22Rv1 (cell line): Measurements from ENCODE around the gene FBXL16.

ENCODE experiments used
- ZFX ChIP-seq: fragments of 450-650 bp; IDR thresholded peaks from 2 replicates; pipeline ENCODE4 v1.6.1; 2017; ENCODE audit warnings: antibody characterized with exemption, borderline replicate concordance
- TF ChIP-seq, protein P1 (sequence below): fragments of 450-650 bp; IDR thresholded peaks from 2 replicates; pipeline ENCODE4 v1.5.1; 2017; ENCODE audit warnings: mild to moderate bottlenecking

DNA sequence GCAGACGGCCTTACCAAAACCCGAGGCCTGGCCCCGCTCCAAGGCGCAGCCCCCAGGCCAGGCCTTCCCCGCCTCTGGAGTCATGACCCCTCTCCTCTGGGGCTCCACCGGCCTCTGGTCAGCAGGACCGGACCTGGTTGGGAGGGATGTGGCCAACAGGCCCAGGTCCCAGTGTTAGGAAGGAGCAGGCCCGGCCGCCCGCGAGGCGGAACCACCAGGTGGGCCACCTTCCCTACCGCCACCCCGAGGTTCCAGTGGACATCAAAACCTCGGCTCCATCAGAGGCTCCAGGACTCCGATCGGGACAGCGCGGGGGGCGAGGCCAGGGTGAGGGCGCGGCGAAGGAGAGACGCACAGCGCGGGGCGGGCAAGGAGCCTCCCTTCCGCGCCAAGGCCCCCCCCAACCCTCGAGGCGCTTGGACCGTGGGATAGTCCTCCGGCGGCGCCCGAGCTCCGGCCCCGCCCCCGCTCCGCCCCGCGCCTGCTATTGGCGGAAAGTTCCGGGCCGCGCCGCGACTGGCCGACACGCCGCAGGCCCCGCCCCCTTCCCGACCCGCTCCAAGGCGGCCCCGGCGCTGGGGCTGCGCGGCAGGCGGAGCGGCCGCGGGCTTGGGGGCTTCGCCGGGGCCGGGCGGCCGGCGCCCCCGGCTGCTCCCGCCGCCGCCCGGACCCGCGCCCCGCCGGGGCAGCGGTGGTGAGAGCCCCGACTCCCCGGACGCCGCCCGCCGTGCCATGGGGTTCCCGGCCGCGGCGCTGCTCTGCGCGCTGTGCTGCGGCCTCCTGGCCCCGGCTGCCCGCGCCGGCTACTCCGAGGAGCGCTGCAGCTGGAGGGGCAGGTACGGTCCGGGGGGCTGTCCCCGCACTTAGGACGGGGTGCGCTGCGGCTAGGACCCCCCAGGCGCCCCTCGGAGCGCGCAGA is 9.2 kb upstream of the FBXL16 start, which contains the start of gene METRN:
- TF ChIP-seq, protein P1, sequence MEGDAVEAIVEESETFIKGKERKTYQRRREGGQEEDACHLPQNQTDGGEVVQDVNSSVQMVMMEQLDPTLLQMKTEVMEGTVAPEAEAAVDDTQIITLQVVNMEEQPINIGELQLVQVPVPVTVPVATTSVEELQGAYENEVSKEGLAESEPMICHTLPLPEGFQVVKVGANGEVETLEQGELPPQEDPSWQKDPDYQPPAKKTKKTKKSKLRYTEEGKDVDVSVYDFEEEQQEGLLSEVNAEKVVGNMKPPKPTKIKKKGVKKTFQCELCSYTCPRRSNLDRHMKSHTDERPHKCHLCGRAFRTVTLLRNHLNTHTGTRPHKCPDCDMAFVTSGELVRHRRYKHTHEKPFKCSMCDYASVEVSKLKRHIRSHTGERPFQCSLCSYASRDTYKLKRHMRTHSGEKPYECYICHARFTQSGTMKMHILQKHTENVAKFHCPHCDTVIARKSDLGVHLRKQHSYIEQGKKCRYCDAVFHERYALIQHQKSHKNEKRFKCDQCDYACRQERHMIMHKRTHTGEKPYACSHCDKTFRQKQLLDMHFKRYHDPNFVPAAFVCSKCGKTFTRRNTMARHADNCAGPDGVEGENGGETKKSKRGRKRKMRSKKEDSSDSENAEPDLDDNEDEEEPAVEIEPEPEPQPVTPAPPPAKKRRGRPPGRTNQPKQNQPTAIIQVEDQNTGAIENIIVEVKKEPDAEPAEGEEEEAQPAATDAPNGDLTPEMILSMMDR = no peak
- no peak for TF ChIP-seq ZFX
